ENCODE measurements around the gene AKAP8L.

The AKAP8L gene, protein sequence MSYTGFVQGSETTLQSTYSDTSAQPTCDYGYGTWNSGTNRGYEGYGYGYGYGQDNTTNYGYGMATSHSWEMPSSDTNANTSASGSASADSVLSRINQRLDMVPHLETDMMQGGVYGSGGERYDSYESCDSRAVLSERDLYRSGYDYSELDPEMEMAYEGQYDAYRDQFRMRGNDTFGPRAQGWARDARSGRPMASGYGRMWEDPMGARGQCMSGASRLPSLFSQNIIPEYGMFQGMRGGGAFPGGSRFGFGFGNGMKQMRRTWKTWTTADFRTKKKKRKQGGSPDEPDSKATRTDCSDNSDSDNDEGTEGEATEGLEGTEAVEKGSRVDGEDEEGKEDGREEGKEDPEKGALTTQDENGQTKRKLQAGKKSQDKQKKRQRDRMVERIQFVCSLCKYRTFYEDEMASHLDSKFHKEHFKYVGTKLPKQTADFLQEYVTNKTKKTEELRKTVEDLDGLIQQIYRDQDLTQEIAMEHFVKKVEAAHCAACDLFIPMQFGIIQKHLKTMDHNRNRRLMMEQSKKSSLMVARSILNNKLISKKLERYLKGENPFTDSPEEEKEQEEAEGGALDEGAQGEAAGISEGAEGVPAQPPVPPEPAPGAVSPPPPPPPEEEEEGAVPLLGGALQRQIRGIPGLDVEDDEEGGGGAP

DNA sequence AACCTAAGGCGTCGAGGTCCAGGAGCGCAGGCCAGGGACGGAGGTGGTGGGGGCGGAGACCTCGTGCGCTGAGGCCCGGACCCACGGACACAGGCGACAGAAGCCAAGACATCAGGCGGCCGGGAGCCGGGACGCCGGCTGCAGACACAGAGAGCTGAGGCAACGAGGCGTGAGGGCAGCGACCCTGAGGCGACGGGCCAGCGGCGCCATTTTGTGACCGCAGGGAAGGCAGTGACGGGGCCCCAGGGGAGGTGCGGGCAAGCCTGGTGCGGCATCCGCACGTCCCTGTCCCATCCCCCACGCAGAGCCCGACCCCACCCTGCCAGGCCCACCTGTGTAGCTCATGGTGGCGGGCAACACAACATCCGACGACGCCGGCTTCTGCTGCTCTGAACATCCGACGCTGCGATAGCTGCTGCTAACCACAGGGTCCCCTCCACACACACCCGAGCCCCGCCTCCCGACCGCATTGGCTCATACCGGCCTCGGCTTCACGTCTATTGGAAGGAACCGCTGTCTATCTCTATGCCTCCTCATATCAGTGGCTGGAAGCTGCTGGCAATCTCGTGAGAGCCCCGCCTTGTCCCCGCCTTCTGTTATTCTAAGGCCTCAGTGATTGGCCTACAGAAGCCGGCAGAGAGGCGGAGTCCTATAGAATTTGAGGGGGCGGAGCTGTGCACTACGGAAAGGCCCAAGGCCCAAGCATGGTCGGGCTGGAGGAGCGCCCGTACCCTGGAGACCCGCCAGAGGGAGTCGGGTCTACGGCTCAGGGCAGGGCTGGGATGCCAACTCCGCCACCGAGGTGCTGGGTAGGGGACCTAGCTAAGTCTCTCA is at the start of gene AKAP8L:
Gene AKAP8L (minus strand): TSS at position 410 of the 834 bp plus-strand sequence. CDS start 65 bp downstream, at position 345.
- peak; percentile 100 for DNase-seq (ENCODE audit: low read depth in 2 of 2)

DNA sequence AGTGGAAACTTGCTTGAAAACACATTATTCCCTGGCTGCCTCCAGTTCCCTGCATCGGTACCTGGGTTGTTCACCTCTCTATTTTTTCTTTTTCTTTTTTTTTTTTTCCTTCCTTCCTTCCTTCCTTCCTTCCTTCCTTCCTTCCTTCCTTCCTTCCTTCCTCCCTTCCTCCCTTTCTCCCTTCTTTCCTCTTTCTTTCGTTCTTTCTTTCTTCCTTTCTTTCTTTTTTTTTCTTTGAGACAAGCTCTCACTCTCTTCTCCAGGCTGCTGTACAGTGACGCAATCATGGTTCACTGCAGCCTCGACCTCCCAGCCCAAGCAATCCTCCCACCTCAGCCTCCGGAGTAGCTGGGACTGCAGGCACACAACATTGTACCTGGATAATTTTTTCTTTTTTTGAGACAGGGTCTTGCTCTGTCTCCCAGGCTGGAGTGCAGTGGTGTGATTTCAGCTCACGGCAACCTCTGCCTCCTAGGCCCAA is 49.0 kb upstream of the AKAP8L start:
- DNase-seq (ENCODE audit: low read depth in 2 of 2): no peak

DNA sequence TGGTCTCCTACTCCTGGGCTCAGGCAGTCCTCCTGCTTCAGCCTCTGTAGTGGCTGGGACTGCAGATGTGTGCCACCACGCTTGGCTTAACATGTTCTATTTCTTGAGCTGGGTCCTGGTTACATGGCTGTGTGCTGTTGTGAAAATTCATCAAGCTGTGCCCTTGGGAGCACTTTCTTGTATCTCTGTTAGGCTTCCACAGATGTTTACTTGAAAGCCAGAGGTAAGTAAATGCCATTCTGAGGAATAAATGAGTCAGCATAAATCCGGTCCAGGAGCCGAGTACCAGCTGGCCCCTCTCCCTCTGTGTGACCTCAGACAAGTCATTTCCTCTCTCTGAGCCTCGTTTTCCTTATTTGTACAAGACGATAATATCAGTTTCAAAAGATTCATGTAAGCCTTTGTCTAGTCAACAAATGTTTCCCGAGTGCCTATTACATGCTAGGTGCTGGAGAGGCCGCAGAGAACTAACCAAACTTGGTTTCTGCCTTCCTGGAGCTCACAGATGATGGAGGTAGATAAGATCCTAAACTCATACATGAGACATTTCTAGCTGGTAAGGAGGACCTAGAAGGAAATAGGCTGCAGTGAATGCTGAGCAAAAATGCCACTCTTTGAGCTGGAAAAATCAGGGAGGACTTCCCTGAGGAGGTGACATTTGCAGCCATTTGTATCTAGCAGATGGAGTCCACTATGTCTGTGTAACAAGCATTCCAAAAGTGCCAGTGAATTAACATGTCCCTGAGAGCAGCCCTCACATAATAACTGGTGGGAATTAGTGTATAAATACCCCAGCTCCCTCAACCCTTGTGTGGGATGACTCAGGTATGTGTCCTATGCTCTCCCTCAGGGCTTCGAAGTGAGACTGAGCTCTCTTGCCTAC is 48.3 kb upstream of the AKAP8L start:
- no peak for DNase-seq (ENCODE audit: low read depth in 2 of 2)

DNA sequence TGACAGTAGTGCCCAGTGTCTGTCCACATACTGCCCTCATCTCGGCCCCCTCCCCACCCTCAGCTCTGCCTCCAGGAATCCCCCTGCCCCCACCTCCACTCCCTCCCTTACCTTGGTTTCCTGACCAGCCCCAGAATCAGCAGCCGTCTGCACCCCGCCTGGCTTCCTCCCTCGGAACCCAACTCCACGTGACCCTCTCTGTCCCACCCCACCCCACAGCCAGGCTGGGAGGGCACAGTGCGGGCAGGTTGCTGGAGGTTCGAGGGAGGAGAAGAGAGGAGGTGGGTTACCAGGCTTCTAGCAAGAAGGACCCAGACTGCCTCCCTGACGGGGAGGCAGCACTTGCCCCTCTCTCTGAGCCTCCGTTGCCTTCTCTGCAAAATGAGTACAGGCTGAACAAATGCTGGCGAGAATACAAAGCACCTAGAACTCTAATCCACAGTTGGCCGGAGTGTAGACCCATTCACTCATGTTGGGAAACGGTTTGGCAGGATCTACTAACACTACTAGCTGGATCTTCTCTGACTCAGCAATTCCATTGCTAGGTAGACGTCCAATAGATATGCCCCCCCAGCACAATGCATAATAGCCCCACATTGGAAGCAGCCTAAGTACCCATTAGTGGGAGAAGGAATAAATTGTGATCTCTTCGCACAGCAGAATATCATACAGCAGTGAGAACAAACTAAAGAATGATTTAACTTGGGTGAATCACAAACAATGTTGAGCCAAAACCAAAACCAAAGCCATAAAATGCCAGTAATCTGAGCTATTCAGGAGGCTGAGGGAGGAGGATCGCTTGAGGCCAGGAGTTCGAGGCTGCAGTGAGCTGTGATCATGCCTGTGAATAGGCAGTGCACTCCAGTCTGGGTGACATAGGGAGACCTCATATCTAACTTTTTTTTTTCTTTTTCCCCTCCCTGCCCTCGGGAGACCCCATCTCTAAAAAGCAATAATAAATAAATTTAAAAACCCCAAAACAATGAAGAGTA is 45.9 kb upstream of the AKAP8L start, which contains the start of gene RASAL3:
Gene RASAL3 (minus strand): TSS at position 151 of the 992 bp plus-strand sequence. CDS start 186 bp downstream, outside the sequence.
- no peak for DNase-seq (ENCODE audit: low read depth in 2 of 2)

DNA sequence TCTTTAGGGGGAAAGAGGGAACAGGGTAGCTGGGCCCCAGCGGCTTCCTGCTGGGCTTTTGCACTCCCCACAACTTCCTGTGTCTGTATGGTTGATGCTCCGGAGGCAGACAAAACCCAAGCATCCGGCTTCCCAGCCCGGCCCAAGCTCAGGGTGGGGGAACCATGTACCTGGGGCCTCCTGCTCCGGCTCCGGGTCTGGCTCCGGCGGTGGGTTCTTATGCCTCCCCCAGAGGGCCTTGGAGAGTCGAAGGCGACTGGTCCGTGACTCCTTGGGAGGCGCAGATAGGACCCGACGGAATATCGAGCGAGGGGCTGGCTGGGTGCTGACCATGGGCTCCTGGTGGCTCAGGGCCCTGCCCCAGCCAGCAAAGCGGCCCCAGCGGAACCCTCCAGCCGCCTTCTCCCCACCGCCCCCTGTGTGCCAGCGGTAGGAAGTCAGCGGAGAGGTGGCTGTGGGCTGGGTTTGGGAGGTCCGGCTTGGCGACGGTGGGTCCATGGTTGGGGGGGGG is 45.1 kb upstream of the AKAP8L start:
- no peak for DNase-seq (ENCODE audit: low read depth in 2 of 2)

DNA sequence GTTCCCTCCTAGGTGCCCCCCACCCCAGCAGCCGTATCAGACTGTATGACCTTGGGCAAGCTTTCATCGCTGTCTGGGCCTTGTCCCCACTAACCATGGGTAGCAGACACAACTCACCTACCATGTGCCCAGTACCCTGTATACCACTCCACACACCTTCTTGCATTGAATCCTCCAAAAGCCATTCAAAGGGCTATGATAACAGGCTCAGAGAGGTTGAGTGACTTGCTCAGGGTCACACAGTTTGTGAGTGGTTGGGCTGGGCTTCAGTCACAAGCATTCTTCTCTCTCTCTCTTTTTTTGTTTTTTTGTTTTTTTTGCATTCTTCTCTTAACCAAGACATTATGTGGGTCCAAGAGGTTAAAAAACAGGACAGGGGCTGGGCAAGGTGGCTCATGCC is 42.9 kb upstream of the AKAP8L start:
- DNase-seq (ENCODE audit: low read depth in 2 of 2): no peak

DNA sequence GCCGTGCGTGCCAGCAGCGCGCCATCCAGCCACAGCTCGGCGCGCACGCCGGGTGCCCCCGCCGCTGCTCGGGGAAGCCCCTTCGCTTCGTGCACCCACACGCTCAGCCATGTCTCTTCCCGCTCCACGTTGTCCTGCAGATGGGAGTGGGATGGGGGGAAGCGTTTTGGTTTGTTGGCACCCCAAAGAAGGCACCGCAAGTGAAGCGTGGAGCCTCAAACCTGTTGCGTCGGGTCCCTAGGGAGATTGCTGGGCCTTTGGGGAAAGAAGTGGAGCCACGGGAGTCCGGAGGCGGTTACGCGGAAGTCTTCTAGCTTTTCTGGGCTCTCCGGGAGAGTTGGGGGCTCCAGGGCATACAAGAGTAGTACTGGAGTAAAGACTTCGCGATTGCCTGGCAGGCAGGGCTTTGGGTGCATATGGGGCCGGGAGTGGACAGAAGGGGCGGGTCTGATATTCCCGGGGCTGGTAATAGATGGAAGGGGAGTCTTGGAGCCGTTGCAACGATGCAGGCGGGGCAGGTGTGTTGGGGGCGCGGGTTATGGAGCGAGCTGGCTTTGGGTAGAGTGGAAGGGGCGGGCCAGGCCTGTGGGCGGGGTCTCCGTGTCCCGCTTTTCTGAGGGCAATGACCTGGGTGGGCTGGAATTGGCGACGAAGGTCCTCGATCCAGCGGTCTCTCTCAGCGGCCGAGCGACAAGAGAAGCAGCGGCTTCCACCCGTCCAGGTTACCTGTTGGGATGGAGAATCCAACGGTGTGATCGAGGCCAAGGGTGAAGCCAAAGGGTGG is 39.1 kb upstream of the AKAP8L start:
- no peak for DNase-seq (ENCODE audit: low read depth in 2 of 2)

DNA sequence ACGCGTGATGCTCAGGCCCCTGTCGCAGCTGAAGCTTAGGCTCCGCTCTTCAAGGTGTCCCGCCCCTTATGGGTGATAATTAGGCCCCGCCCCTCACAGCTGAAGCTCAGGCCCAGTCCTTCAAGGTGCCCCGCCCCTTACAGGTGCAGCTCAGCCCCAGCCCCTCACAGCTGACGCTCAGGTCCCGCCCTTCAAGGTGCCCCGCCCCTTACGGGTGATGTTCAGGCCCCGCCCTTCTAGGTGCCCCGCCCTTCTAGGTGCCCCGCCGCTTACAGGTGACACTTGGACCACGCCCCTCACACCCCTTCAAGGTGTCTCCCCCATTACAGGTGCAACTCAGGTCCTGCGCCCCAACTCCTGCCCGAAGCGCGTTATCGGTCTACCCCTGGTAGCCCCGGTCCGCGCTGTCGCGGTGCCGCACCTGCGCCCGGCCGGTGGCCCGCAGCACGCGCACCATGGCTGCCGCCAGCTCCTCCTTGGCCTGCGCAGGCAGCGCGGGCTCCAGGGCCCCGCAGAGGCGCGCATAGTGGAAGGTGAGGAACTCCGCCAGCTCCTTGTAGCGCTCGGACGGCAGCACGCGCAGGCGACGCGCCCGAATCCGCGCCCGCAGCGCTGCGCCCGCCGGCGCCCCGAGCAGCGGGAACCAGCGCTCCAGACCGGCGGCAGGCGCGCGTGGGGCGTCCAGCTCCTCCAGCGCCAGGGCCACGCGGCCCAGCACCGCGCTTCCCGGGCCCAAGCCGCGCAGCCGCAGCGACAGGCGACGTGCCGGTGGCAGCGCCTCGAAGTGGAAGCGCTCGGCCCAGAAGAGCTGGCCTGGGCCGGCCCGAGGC is 38.3 kb upstream of the AKAP8L start:
- no peak for DNase-seq (ENCODE audit: low read depth in 2 of 2)

DNA sequence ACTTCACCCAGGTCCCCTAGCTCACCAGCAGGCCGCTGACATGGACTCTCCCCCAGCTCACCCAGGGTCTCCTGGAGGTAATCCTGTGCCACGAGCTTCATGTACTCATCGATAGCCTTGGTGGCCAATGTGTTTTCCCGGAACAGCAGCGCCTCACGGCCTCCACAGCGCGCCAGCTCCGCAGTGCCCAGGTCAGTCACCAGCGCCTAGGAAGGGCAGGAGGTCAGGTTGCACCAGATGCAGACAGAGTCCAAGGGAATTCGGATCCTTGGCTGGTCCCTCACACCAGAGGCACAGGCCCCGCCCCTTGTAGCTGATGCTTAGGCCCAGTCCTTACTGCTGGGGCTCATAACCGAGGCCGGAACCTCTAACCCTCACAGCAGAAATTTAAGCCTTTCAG is 37.7 kb upstream of the AKAP8L start:
- DNase-seq (ENCODE audit: low read depth in 2 of 2): no peak

DNA sequence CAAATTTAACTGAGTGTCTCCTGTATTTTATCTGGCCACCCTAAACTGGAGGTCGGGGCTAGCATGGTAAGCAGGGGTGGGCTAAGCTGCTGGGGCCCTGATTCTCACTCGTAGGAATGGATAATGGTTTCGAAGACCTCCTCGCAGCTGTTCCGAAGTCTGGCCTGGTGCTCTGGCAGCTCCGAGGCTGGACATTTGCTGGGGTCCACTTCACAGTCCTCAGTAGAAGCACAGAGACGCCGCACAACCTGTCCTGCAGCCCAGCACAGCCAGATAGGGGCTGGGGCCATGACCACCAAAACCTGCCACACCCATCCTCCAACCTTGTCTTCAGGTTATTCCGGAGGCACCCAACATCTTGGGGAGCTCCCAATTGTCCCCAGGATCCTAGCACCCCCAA is 37.2 kb upstream of the AKAP8L start:
- no peak for DNase-seq (ENCODE audit: low read depth in 2 of 2)

DNA sequence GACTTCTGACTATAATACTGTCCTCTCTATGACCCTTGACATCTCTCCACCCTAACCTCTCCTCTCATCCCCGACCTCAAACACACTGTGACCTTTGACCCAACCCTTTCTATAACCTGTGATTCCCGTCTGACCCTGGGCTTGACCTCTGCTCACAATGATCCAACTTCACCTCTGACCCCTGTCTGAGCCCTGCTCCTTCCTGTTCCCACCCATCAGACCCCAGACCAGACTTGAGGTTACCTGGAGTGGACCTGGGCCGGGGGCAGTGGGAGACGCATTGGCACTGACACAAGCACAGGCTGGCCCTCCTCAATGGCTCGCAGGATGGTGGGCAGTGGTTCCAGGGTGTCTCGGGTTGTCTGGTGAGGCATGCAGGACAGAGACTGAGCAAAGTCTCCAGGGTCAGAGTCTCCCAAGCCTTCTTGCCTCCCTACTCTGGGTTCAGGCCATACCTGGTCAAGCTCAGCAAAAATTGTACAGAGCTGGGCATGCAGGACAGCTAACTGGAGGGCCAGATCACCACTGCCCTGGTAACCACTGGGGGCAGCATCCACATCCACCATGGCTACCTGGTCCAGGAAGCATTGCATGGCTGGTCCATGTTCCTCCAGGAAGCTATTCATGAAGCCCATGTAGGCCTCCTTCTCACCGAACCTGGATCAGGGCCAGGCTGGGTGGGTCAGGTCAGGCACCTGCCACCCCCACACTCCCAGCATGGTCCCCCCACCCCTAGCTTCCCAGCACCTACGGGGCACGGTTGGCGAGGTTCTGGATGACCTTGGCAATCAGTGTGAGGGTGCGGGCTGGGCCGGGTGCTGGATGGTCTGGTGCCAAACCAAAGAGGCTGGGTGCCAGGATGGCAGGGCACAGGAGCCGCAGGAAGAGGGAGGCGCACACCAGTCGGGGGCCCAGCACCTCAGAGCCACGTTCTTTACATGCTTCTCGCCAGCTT is 35.4 kb upstream of the AKAP8L start:
- no peak for DNase-seq (ENCODE audit: low read depth in 2 of 2)

DNA sequence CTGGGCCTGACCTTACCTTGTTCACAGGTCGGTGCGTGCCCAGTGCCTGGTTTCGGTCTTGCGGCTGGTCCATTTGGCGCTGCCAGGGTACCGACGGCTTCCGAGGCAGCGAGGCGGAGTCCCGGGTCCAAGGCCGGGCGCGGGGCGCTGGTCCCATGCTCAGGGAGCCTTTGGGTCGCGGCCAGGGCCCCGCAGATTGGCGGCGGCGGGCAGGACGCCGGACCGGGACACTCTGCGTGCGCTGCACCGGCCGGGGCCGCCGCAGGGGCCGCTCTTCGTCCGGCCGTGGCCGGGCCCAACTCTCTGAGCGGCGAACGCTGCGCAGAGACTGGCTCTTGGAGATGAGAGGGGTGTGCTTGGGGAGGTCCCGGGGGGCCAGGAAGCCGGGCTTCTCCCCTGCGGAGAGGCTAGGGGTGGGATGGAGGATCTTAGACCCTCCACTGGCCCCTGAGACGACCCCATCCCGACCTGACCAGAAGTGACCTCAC is 34.3 kb upstream of the AKAP8L start:
- DNase-seq (ENCODE audit: low read depth in 2 of 2): no peak

DNA sequence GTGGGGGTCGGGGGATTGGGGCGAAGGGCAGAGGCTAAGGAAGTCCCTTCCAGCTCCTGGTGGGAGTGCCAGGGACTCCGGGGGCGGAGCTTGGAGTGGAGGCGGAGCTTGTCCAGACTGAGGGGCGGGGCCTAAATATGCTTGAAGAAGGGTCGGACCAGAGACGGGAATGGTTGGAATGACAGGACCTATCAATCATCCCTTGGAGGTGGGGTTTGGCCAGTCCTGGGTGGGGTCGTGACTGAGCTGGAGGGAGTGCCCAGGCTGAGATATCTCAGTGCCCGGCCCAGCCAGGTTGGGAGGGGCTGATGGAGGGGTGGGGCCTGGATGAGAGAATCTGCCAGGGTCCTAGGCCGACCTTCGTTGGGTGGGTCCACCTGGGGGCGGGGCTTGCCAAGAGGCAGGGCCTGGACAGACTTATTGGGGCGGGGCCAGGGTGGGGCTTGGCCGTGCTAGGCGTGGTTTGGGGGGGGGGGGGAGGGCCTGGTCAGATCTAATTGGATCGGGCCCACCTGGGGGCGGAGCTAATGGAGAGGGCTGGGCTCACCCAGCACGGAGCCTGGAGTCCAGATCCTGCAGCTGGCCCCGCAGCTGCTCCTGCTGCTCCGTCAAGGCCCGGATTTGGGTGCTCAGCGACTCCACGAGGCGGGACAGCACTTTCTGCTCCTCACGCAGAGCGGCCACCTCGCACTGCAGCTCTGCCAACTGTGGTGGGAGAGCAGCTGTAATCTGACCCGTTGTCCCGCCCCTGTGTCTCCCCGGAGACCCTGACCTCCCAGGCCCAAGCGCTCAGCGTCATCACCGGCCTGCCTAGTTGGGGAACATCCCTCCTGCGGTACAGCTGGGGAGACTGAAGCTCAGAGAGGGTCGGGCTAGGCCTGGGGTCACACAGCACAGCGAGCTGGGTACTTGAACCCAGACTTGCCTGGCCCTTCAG is 33.6 kb upstream of the AKAP8L start:
- peak; percentile 50 to 51 for DNase-seq (ENCODE audit: low read depth in 2 of 2)

DNA sequence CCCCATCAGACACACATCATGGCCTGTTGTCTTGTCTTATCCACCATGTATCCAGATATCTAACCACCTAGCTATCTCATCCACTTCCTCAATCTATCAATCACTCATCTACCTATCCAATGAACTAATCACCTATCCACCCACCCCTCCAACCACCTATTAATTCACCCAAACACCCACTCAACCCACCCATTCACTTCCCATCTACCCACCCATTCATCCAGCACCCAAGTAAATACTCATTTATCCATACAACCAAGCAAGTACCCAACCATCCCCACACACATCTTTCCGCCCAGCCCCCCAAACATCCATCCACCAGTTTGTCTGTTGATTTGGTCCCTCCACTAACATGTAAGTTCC is 31.7 kb upstream of the AKAP8L start:
- no peak for DNase-seq (ENCODE audit: low read depth in 2 of 2)
